ENCODE results near the gene ASB2.

Gene ASB2

GRCh38 chr14:93946541-93947090 lies 29.8 kb downstream of the ASB2 start:
- DNase-seq (ENCODE audit: low read depth), result no peak

- DNase-seq (ENCODE audit: low read depth), result no peak
Observed at GRCh38 chr14:93946104-93946503, 30.3 kb downstream of the ASB2 start.

GRCh38 chr14:93945070-93945399 lies 31.3 kb downstream of the ASB2 start:
- no peak for DNase-seq (ENCODE audit: low read depth)

- DNase-seq (ENCODE audit: low read depth), result no peak
Observed at GRCh38 chr14:93944348-93945069, 31.9 kb downstream of the ASB2 start.

DNA sequence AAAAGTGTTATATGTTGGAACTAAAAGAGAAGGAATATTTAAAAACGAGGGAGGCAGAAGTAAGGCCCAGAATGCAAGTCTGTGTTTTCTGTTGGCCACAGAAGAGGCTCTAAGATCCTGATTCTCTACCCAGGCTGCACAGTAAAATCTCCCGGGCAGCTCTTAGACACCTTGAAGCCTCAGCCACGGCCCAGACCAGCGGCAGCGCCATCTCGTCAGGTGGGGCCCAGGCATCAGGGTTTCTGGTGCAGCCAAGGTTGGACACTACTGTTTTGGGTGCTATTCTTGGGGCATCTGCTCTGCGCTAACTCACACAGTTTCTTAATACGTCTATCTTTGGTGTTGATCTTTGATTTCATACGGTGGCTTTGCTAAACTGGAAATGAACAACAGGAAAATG lies 32.4 kb downstream of the ASB2 start:
- DNase-seq (ENCODE audit: low read depth), result no peak

DNA sequence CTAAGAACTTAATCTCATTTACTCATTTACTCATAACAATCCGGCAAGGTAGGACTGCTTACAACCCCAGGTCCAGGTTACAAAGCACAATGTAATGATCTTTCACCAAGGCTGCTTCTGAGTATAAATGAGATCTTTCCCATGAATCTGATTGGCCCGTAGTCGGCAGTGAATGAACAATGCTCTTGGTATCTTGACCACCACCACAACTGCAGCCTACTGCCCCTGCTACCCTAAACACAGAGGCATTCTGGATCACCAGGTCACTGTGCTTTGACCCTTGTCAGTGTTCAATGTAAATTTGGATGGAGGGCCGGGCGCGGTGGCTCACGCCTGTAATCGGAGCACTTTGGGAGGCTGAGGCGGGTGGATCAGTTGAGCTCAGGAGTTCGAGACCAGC lies 33.3 kb downstream of the ASB2 start:
- no peak for DNase-seq (ENCODE audit: low read depth)

DNA sequence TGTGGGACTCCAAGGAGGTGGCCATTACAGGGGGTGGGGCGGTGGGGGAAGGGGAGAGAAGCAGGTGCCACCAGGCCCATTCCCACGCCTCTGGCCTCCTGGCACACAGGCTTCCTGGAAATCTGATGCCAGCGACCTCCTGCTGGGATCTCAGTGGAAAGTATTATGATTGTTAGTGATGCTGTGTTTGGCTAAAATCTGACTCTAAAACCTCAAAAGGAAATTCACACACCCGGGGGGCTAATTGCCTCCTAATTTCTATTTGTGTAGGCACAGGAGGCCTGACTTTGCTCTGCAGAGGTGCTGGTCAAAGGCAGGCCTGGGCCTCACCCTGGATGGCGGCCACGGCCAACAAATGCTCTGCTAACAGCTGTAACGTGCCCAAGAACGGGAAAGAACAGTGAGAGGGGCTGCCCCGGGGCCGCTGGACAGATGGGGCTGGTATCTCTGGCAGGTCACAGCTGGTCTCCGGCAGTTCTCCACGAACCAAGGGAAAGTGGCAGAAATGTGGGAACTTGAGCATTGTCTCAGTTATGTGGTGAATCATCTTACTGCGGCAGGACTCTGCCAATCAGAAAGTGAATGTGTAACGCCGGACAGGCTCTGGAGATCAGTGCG lies 35.0 kb downstream of the ASB2 start:
- peak; percentile 34 for DNase-seq (ENCODE audit: low read depth)

DNA sequence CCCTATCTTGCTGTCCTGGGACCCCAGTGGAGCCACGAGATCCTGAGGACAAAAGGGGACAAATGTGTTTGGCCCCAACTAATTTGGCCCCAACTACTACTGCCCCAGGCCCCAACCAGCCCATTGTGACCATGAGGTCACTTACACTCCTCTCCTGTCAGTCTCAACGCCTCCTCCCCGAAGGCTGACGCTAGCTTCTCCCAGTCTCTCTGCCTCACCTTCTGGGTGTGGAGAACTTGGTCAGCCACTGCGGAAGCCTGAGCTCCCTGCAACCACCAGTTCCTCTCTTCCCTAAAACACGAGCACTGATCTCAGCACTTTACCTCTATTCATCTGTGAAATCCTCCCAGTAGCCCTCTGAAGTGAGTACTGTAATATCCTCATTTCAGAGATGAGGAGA lies 35.9 kb downstream of the ASB2 start:
- no peak for DNase-seq (ENCODE audit: low read depth)

DNA sequence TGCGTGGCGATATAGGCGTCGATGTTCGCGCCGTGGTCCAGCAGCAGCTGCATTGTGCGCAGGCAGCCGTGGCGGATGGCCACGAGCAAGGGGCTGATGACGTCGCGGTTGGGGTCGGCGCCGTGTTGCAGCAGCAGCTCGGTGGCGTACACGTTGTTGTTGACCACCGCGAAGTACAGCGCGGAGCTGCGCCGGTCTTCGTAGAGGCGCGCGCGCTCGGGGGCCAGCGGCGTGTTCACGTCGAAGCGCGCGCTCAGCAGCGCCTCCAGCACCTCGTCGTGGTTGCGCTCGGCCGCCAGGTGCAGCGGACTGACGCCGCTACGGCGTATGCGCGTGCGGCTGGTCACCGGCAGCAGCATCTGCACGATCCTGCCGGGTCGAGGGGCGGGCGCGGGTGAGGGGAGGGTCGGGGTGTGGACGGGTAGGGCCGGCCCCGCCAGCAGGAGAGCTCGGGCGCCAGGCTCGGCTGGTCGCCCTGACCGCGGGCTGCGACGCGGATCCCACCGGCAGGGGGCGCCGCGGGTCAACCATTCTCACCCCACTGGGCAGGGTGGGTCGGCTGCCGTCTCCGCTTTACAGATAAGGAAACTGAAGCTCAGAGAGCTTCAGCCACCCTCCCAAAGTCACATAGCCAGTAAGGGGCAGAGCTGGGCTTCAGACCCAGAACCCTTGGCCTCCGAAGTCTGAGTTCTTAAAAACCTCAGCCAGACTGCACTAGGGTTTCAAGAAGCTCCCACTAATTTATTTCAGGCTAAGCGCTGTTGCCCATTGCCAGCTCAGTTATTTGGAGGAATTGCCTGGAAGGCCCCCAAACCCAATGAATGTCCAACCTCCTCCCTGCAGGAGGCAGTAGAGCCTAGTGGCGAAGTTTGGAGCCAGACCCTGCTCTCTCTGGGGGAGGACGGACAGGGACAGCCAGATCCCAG lies 36.8 kb downstream of the ASB2 start:
- no peak for DNase-seq (ENCODE audit: low read depth)

GRCh38 chr14:93938751-93939303 lies 37.5 kb downstream of the ASB2 start:
- no peak for DNase-seq (ENCODE audit: low read depth)

DNA sequence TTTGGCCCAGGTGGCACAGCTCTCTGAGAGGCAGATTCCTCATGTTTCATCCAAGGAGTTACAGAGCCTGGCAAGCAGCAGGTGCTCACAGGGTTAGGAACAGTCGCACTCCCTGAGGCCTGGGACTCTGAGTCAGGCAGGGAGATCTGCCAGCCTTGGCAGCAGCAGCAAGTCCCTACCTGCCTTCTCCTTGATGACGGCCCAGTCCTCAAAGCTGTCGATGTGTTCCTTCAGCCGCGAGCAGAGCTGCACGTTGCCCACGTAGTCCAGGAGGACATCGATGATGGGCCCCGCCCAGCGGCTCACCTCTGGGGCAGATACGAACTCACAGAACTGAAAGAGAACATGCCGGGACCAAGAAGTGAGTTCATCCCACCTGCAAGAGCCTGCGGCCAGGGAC lies 38.9 kb downstream of the ASB2 start:
- no peak for DNase-seq (ENCODE audit: low read depth)

GRCh38 chr14:93936926-93937325 lies 39.4 kb downstream of the ASB2 start:
- no peak for DNase-seq (ENCODE audit: low read depth)

DNA sequence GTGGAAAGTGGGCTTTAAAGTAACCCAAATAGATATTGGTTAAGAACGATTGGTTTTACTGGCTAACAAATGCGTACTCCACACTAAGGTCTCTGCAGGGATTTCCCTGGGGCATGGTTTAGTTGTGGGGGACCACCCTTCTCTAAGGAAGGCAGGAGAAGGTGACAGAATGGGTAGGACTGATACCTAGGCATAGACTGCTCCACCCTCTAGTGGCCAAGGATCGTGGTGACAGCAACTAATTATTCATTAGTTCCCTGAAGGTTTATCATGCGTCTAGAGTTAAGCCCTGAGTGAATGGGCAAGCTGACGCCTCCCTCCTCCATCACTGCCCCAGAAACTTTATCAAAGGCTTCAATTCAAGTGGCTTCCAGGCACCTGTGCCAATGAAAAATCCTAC lies 40.1 kb downstream of the ASB2 start:
- DNase-seq (ENCODE audit: low read depth), result no peak

DNA sequence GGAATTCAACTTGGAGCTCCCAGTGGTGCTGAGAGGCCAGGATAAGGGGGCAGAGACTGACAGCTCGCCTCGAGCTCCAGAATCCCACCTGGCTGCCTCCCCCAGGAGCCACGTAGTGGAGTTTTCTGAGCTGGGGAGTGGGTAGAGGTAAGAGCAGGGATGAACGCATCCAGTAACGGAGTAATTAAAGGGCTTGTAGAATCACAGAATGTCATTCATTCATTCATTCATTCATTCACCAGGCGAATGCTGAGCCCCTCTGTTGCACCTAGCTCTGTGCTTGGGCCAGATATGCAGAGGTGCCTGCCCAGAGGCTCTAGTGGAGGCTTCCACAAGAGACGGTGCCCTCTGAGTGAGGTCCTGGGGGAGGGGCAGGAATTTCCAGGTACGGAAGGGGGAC lies 41.2 kb downstream of the ASB2 start:
- DNase-seq (ENCODE audit: low read depth), result no peak

GRCh38 chr14:93932642-93933041 lies 43.7 kb downstream of the ASB2 start:
- DNase-seq (ENCODE audit: low read depth), result no peak

DNA sequence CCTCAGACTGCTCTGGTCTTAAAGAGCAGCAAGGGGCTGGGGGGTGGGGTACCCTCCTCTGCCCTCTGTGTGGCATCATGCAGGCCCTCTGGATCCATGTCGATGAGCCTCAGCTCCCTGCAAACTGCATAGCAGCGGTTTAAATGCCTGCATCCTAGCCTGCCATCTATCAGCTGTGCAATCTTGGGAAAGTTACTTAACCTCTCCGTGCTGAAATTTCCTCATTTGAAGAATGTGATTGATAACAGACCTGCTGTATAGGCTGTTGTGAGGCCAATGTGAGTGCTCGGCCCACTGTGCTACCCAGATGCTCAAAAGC lies 45.4 kb downstream of the ASB2 start:
- DNase-seq (ENCODE audit: low read depth), result no peak

DNA sequence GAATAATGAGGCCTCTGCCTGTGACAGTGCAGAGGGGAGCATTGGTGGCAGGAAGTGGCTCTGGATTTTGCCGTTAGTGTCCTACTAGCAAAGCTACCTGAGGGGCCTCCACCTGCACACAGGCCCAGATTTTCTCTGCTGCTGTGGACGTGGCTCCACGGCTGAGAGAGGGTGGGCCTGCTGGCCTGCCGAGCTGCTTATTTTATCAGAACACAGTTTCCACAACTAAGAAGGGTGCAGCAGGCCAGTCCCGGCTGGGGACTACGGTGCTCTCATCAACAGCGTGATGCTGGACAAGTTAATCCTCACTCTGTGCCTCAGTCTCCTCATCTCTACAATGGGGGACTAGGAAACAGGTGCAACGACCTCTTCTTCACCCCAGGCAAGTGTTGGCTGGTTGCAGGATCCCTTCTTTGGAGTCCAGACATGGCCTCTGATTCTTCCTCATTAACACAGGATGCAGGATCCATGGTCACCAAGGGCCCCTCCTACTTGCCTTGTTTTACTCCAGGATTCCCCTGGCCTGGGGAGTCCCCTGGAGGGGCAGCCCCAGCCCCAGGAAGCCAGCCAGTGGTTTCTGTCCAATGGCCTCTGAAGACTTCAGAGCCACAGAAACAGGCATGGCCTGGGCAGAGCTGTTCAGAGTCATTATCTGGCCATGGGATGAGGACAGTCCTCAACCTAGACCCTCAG lies 45.9 kb downstream of the ASB2 start:
- no peak for DNase-seq (ENCODE audit: low read depth)

DNA sequence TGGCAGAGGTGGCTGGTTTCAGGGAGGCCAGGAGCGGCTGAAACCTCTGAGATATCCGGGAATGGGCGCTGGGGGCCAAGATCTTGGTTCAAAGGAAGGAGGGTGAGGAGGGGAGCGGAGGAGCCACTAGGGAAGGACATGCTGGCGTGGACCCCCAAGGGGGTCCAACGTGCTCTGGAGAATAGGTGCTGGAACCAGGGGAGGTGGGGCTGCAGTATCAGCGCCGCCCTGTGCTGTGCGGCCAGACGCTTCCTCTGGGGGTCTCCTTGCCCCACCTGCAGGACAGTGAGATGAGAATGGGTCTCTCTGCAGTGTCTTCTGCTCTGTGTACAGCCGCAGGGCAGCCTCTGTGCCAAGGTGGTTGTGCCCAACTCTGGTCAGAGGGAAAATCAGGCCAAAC lies 46.7 kb downstream of the ASB2 start:
- DNase-seq (ENCODE audit: low read depth), result no peak

DNA sequence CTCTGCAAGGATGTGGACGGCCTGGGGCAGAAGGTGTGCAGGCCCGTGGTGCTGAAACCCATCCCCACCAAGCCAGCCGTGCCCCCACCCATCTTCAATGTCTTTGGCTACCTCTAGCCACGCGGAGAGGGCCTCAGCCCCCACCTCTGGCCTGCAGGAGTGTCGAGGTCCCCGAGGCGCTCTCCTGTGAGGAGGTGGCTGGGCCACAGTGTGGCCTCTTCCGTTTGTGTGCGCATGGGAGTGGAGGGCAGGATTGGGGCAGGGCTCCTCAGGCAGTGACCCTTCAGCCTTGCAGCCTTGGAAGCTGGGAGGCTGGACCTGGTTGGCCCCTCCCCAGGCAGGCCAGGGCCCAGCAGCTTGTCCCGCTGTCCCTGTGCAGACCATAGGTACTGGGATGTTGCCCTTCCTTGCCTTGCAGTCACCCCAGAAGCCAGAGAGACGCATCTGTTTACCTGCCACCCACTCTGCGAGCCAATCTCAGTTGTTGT lies 47.3 kb downstream of the ASB2 start:
- no peak for DNase-seq (ENCODE audit: low read depth)

GRCh38 chr14:93928184-93929047 lies 48.0 kb downstream of the ASB2 start:
- no peak for DNase-seq (ENCODE audit: low read depth)

GRCh38 chr14:93927800-93928145 lies 48.6 kb downstream of the ASB2 start:
- DNase-seq (ENCODE audit: low read depth), result no peak

Measured in GM04503 (cell line).